Epidermal melanocyte (primary cell): ENCODE measurements around the gene NUP50.

Experiments used
- DNase-seq: peaks from one replicate; pipeline ENCODE4 v3.0.0; 2011; ENCODE audit warnings: low spot score; ENCODE audit not compliant: insufficient read length

Gene NUP50

GRCh38 chr22:45208696-45208992 is 44.9 kb downstream of the NUP50 start:
- no peak for DNase-seq

- no peak for DNase-seq
Measured at GRCh38 chr22:45208993-45209838, 45.5 kb downstream of the NUP50 start.

GRCh38 chr22:45210174-45210573 is 46.4 kb downstream of the NUP50 start:
- no peak for DNase-seq

GRCh38 chr22:45210577-45210976 is 46.9 kb downstream of the NUP50 start:
- DNase-seq: no peak

GRCh38 chr22:45210991-45211390 is 47.3 kb downstream of the NUP50 start:
- DNase-seq: no peak

- DNase-seq: no peak
Measured at GRCh38 chr22:45211435-45211834, 47.7 kb downstream of the NUP50 start.

GRCh38 chr22:45211848-45212247 is 48.1 kb downstream of the NUP50 start:
- DNase-seq: no peak

- DNase-seq: peak; percentile 57
Measured at GRCh38 chr22:45212306-45212709, 48.6 kb downstream of the NUP50 start.

GRCh38 chr22:45212992-45213751 is 49.4 kb downstream of the NUP50 start:
- DNase-seq: no peak

GRCh38 chr22:45216133-45217003 is 52.6 kb downstream of the NUP50 start:
- DNase-seq: no peak

- no peak for DNase-seq
Measured at GRCh38 chr22:45217345-45217744, 53.6 kb downstream of the NUP50 start.

GRCh38 chr22:45217806-45218205 is 54.1 kb downstream of the NUP50 start:
- DNase-seq: no peak

- DNase-seq: no peak
Measured at GRCh38 chr22:45218976-45219375, 55.3 kb downstream of the NUP50 start.

- no peak for DNase-seq
Measured at GRCh38 chr22:45221201-45221600, 57.5 kb downstream of the NUP50 start.

GRCh38 chr22:45223304-45224117 is 59.8 kb downstream of the NUP50 start:
- no peak for DNase-seq

- no peak for DNase-seq
Measured at GRCh38 chr22:45224331-45224730, 60.6 kb downstream of the NUP50 start.

- peak; percentile 71 for DNase-seq
Measured at GRCh38 chr22:45224988-45225731, 61.4 kb downstream of the NUP50 start.

- DNase-seq: no peak
Measured at GRCh38 chr22:45225732-45226502, 62.2 kb downstream of the NUP50 start.

GRCh38 chr22:45226503-45227186 is 62.9 kb downstream of the NUP50 start:
- no peak for DNase-seq
